ENCODE data around the gene LIMS2.

LIMS2 gene

GRCh38 chr2:127673291-127674069 lies 1.9 kb downstream of the LIMS2 start:
- FAIRE-seq = no peak

- no peak for FAIRE-seq
Observed at GRCh38 chr2:127672341-127673224, 2.7 kb downstream of the LIMS2 start.

DNA sequence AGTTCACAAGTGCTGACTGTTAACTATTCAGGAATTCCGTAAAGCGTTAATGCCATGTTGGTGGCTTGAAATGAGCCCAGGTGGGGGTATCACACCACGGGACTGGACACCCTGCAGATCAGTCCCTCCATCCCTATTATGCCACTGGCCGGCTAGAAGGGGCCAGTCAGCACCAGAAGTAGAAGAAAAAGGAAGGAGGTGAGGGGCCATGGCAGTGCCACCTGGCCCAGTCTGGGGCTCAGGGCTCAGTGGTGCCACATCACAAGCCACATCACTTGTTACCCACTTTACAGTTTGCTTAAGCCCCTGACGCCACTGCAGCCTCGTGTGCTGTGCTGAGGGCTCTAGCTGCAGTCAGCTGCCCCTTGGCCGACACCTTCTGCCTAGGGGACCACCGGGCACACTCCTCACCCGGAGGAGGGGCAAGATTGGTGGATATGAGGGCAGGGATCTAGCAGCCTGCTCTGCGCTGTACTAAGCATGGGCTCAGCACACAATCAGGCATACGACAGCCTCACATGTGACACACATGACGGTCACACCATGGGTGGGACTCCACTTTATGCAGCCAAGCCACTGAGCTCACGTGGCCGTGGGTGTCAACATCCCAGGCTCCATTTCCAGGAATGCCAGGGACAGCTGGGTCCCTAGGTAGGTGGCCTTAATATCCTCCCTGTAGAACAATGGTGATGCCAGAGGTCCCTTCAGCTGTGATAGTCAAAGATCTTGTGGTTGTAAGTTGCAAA lies 3.6 kb downstream of the LIMS2 start:
- no peak for FAIRE-seq

DNA sequence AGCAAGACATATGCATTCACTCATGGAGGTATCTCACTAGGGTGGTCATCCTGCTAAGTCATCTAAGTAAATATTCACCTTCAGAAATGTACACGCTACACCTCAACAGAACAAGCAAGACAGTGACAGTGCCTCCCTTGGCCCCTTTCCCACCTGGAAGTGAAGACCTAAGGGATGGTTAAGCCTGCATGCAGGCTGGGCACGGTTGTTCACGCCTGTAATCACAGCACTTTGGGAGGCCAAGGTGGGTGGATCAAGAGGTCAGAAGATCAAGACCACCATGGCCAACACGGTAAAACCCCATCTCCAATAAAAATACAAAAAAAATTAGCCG lies 4.4 kb downstream of the LIMS2 start:
- no peak for FAIRE-seq

DNA sequence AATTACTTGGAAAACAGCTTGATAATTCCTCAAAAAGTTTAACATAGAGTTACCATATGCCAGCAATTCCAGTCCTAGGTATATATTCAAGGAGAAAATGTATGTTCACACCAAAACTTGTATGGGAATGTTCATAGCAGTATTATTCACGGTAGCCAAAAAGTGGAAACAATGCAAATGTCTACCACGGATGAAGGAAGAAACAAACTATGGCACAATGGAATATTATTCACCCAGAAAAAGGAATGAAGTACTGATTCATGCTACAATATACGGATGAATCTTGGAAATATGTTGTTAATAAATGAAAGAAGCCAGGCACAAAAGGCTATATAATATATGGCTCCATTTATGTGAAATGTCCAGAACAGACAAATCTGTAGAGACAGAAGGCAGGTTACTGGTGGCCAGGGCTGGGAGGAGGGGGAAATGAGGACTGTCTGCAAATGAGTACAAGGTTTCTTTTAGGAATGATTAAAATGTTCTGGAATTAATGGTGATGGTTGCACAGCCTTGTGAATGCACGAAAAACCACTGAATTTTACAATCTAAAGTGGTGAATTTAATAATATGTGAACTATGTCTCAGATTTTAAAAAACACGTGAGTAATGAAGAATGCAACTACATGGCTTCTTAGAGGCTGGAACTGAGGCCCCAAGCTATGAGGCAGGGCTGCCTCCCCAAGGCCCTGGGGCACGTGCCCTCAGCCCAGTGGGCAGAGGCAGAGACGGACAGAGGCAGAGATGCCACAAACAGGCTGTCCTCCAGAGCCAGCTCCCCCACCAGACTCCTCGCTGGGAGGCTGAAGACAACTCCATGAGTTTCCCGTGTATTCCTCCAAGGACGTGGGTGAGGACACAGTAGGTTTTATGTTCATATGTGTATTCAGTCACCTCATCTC lies 5.0 kb downstream of the LIMS2 start:
- FAIRE-seq = no peak

- no peak for FAIRE-seq
Observed at GRCh38 chr2:127669056-127669455, 6.3 kb downstream of the LIMS2 start.

GRCh38 chr2:127665267-127665893 lies 9.9 kb downstream of the LIMS2 start:
- no peak for FAIRE-seq

DNA sequence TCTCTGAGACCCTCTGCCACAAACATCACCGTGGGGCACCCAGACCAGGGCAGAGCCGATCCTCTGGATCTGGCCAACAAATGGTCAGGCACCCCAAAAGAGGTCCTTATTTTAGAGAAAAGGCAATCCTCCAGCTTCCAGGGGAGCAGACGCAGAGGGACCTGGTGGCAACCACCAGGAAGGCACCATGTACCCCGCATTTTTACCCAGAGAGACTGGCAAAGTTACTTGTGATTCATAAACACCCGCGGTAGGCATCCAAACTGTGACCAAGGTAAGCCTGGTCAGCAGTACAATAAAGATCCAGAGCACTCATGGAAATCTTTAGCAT lies 10.5 kb downstream of the LIMS2 start:
- no peak for FAIRE-seq

GRCh38 chr2:127664065-127664894 lies 11.1 kb downstream of the LIMS2 start:
- FAIRE-seq = no peak

- no peak for FAIRE-seq
Observed at GRCh38 chr2:127663566-127664064, 11.7 kb downstream of the LIMS2 start.

DNA sequence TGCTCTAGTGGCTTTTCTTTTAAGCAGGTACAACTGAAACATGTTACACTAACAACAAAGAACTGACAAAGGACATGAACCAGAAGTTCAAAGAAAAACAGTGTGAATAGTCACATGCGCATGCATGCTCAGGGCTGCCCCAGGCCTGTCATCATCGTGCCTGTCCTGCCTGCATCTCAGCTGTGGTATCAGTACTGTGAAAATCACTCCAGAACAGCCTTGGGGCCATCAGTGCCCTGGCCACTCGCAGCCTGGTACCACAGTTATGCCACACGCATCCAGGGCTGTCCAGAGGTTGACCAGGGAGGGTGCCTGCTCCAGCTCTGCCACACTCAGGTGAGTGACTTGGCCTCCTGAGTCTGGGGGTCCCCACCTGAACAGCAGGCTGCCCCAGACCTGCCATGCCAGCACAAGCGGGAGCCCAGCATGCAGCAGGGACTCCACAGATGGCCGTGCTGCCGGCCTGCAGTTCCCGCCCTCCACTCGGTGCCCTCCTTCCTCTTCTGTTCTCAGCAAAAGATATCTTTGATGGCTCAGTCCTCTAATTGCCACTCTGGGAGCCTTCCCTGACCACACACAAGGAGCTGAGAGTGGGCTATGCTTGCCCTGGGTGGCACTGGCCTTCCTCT lies 12.3 kb downstream of the LIMS2 start:
- no peak for FAIRE-seq

GRCh38 chr2:127661949-127662510 lies 13.3 kb downstream of the LIMS2 start:
- no peak for FAIRE-seq

DNA sequence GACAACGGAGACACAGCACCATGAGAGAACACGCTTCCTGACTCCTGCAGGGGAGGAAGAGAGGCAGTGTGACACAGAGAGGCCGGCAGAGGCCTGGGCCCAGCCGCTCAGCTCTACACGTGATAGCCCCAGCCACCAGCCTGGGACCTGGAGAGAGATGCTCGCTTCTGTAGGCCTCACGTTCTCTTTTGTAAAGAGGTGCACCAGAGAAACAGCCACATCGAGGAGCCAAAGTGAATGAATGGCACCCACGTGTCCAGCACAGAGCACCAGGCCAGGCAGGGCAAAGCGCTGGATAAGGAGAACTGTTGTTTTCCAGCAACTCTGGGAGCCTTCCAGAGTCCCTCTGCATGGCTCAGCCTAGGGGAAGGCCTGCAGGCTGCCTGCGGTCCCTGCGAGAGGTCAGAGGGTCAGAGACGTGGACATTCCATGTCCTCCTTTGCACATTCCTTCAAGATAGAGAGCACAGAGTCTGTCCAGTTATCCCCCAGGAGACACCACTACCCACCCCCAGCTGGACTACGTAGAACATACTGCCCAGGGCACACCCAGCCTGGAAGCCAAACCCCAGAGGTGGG lies 14.2 kb downstream of the LIMS2 start:
- FAIRE-seq = no peak

- FAIRE-seq = no peak
Observed at GRCh38 chr2:127660291-127660578, 15.1 kb downstream of the LIMS2 start.

GRCh38 chr2:127659408-127660290 lies 15.7 kb downstream of the LIMS2 start:
- FAIRE-seq = no peak

GRCh38 chr2:127658641-127659407 lies 16.5 kb downstream of the LIMS2 start:
- no peak for FAIRE-seq

DNA sequence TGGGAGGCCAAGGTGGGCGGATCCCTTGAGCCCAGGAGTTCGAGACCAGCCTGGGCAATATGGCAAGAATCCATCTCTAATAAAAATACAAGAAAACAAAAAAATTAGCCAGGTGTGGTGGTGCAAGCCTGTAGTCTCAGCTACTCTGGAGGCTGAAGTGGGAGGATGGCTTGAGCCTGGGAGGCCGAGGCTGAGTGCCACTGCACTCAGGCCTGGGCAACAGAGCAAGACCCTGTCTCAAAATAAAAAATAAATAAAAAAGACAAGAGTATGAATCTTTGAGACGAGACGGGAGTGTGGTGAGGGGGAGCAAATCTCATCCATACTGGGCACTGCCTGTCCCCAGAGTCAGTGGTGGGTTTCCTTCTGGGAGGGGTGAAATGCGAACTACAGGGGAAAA lies 17.2 kb downstream of the LIMS2 start:
- no peak for FAIRE-seq

DNA sequence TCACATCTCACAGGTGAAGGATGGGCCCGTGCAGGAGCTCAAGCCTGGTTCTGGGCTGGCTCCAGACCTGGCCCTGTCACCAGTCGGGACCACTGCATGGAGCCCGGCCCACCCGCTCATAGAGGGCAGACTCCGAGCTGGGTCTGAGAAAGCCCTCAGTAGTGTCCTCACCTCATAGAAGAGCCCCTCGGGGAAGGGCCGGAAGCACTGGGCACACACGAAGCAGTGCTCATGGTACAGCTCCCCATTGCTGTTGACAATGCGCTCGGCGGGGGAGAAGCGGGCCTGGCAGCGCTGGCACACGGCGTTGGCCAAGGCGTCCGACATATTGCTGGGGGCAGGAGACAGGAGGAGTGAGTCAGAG lies 18.1 kb downstream of the LIMS2 start:
- FAIRE-seq = no peak
